ENCODE measurements around the gene CLDN8.

The CLDN8 gene

DNA sequence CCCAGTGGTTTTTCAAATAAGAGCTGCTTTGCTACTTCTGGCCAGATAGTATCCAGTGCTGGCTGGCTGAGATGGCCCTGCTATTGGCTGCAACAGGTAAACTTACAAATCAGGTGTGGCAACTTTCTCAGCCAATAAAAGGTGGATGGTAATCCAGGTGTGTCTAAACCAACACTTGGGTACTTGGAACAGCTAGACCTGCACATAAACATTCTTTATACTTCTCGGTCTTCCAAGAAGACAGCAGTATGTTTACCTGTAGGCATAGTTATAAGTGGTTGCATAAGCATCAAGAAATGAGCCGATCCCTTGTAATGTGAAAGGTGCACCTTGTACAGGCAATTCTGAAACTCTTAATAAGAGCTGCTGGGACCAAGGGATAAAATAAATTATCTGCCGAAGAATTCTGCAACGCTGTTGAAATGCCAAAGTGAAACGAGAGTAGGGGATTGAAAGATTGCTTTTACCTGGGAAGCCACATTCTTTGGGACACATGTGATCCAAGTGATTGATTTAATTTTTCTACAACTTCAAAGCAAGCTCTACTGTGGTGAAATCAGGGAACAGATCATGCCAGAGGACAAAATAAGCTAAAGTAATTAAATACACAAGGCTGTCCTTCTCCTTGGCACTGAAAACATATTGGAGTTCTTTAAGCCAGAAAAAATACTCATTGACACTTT, at the start of gene CLDN8:
CLDN8 (minus strand) TSS at position 57 of the 683 bp plus-strand sequence. CDS start 172 bp downstream, outside the sequence.
- H3K36me3 Mint-ChIP-seq: no peaks in the 10 kb centered on the region
- H3K4me1 Mint-ChIP-seq (ENCODE audit: low read depth): no peaks in the 10 kb centered on the region
- H3K4me3 Mint-ChIP-seq: no peak within 1 kb of the TSS
- no peaks in the 10 kb centered on the region for H3K9me3 Mint-ChIP-seq (ENCODE audit: low read depth)
- H3K27me3 Mint-ChIP-seq: peaks cover 3% of the 10 kb centered on the region
- no peak within 1 kb of the TSS for H3K27ac Mint-ChIP-seq

DNA sequence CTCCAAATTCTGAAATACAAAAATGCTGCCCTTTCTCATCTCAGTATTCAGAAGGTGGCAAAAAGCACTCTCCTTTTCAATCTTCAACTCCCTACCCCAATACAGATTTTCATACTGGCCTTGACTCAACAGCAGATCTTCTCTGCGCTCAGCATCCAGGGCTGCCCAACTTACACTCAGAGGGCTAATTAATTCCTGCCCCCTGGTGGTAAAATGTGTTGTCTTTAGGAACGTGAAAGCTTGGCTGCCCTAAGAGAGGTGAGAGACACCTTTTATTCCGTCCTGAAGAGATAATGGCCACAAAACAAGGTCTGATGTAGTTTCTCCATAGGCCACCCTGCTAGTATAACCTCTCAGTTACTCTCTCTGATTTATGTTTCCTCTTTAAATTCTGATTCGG, 41.9 kb upstream of the CLDN8 start:
- Mint-ChIP-seq H3K36me3 (no peaks in the 10 kb centered on the region), H3K27ac (no peak overlapping the region), H3K9me3 (ENCODE audit: low read depth) (no peaks in the 10 kb centered on the region), H3K27me3 (peaks cover 2% of the 10 kb centered on the region), H3K4me3 (no peak overlapping the region), H3K4me1 (ENCODE audit: low read depth) (no peaks in the 10 kb centered on the region)

GRCh38 chr21:30256100-30256499, 40.2 kb upstream of the CLDN8 start:
- Mint-ChIP-seq H3K9me3 (ENCODE audit: low read depth) (no peaks in the 10 kb centered on the region), H3K36me3 (no peaks in the 10 kb centered on the region), H3K4me1 (ENCODE audit: low read depth) (no peaks in the 10 kb centered on the region), H3K4me3 (no peak overlapping the region), H3K27ac (no peak overlapping the region), H3K27me3 (peaks cover 2% of the 10 kb centered on the region)

GRCh38 chr21:30255679-30256078, 39.8 kb upstream of the CLDN8 start:
- no peaks in the 10 kb centered on the region for H3K4me1 Mint-ChIP-seq (ENCODE audit: low read depth)
- H3K36me3 Mint-ChIP-seq: no peaks in the 10 kb centered on the region
- no peak overlapping the region for H3K4me3 Mint-ChIP-seq
- no peak overlapping the region for H3K27ac Mint-ChIP-seq
- peaks cover 2% of the 10 kb centered on the region for H3K27me3 Mint-ChIP-seq
- H3K9me3 Mint-ChIP-seq (ENCODE audit: low read depth): no peaks in the 10 kb centered on the region

GRCh38 chr21:30251781-30252180, 35.9 kb upstream of the CLDN8 start:
- H3K27me3 Mint-ChIP-seq: peaks cover 3% of the 10 kb centered on the region

DNA sequence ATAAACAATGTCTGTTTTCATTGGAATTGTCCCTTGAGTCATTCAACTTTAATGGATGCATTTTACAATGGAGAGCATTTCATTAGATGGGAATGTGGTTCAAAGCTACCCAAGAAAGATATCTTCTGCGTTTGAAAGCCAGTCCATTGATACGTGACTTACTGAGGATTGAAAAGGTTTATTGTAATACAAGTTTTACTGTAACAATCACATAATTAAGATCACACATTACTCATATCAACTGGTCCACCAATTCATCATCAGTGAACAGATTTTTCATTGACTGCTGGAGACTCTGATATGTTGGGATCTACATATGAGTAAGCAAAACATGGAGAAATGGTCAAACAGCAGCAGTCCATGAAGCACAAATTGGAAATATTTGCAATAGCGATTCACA, 34.0 kb upstream of the CLDN8 start:
- H3K4me1 Mint-ChIP-seq (ENCODE audit: low read depth): no peaks in the 10 kb centered on the region
- H3K27me3 Mint-ChIP-seq: peaks cover 3% of the 10 kb centered on the region
- H3K4me3 Mint-ChIP-seq: no peak overlapping the region
- H3K36me3 Mint-ChIP-seq: no peaks in the 10 kb centered on the region
- no peak overlapping the region for H3K27ac Mint-ChIP-seq
- no peaks in the 10 kb centered on the region for H3K9me3 Mint-ChIP-seq (ENCODE audit: low read depth)

More at GRCh38 chr21:30251781-30252180, 35.9 kb upstream of the CLDN8 start:
- no peaks in the 10 kb centered on the region for H3K4me1 Mint-ChIP-seq (ENCODE audit: low read depth)
- no peak overlapping the region for H3K27ac Mint-ChIP-seq
- no peaks in the 10 kb centered on the region for H3K36me3 Mint-ChIP-seq
- no peak overlapping the region for H3K4me3 Mint-ChIP-seq
- no peaks in the 10 kb centered on the region for H3K9me3 Mint-ChIP-seq (ENCODE audit: low read depth)

DNA sequence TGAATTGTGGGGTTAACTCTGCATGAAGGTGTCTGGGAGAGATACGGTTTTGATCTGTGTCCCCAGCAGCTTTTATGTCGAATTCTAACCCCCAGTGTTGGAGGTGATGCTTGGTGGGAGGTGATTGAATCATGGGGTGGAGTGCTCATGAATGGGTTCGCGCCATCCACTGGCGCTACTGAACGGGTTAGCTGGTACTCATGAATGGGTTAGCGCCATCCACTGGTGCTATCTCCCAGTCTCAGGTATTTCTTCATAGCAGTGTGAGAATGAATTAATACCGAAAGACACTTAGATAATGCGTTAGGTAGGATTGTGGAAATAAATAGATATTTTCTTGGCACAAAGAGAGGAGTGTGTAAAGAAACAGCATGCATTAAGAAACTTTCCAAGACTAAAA, 32.9 kb upstream of the CLDN8 start:
- Mint-ChIP-seq H3K4me3 (no peak overlapping the region), H3K36me3 (no peaks in the 10 kb centered on the region), H3K9me3 (ENCODE audit: low read depth) (no peaks in the 10 kb centered on the region), H3K27ac (no peak overlapping the region), H3K4me1 (ENCODE audit: low read depth) (no peaks in the 10 kb centered on the region), H3K27me3 (peaks cover 6% of the 10 kb centered on the region)

DNA sequence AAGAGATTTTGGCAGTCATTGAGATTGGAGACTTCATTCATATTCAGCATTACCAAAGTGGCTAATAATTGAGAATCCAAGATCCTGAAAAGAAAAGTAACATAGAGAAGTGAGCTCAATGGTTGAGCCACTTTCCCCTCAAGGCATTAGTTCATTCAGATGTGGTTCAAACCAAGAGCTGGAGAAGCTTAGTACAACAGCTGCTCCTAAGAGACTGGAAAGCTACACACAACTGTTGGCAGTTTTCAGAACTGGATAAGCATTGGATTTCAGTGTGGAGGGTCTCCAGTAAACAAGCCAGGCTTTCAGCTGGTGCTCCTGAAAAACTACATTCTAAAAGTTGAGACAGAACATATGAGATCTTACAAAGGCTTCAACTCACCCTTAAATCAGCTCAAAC, 29.2 kb upstream of the CLDN8 start:
- Mint-ChIP-seq H3K27ac (no peak overlapping the region), H3K27me3 (peaks cover 6% of the 10 kb centered on the region), H3K4me1 (ENCODE audit: low read depth) (no peaks in the 10 kb centered on the region), H3K4me3 (no peak overlapping the region), H3K36me3 (no peaks in the 10 kb centered on the region), H3K9me3 (ENCODE audit: low read depth) (no peaks in the 10 kb centered on the region)

DNA sequence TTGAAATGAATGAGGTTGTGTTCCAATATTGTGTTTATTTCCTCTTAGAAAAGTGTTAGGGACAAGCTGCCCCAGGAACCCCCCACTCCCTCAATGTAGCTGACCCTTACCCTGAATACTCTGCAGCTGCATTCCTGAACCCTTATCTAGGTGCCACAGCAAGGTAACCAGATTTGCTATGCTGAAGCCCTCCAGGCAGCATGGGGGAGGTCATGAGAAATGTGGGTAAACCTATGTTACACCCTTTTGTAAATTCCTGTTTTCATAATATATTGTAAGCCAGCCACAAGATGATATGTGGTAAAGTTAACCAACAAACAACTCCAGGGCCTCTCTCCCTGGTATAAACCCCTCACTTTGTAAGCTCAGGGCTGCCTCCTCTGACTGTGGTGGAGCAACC, 27.8 kb upstream of the CLDN8 start:
- Mint-ChIP-seq H3K4me1 (ENCODE audit: low read depth) (no peaks in the 10 kb centered on the region), H3K36me3 (no peaks in the 10 kb centered on the region), H3K4me3 (no peak overlapping the region), H3K27me3 (peaks cover 5% of the 10 kb centered on the region), H3K27ac (no peak overlapping the region), H3K9me3 (ENCODE audit: low read depth) (no peaks in the 10 kb centered on the region)

GRCh38 chr21:30240661-30241060, 24.8 kb upstream of the CLDN8 start:
- H3K27me3 Mint-ChIP-seq: peaks cover 5% of the 10 kb centered on the region
- no peaks in the 10 kb centered on the region for H3K36me3 Mint-ChIP-seq
- H3K27ac Mint-ChIP-seq: no peak overlapping the region
- H3K4me1 Mint-ChIP-seq (ENCODE audit: low read depth): no peaks in the 10 kb centered on the region
- H3K9me3 Mint-ChIP-seq (ENCODE audit: low read depth): no peaks in the 10 kb centered on the region
- H3K4me3 Mint-ChIP-seq: no peak overlapping the region

DNA sequence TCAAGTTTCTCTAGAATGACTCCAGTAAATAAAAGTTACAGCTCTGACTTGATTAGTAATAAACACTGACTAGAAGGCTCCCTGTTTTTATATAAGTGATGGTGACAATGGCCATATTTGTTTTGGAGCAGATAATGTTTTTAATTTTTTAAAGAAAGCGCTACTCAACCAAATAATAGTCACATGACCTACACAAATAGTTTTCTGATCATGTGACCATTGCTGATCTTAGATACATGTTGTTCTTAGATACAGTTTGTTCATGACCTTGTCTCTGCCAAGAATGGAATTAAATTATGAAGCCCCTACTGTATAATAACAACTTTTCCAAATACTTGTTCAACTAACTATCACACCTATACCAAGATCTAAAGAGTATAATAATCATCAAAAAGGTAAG, 22.3 kb upstream of the CLDN8 start:
- H3K9me3 Mint-ChIP-seq (ENCODE audit: low read depth): no peaks in the 10 kb centered on the region
- H3K27me3 Mint-ChIP-seq: peaks cover 2% of the 10 kb centered on the region
- no peaks in the 10 kb centered on the region for H3K4me1 Mint-ChIP-seq (ENCODE audit: low read depth)
- H3K36me3 Mint-ChIP-seq: no peaks in the 10 kb centered on the region
- H3K4me3 Mint-ChIP-seq: no peak overlapping the region
- no peak overlapping the region for H3K27ac Mint-ChIP-seq

DNA sequence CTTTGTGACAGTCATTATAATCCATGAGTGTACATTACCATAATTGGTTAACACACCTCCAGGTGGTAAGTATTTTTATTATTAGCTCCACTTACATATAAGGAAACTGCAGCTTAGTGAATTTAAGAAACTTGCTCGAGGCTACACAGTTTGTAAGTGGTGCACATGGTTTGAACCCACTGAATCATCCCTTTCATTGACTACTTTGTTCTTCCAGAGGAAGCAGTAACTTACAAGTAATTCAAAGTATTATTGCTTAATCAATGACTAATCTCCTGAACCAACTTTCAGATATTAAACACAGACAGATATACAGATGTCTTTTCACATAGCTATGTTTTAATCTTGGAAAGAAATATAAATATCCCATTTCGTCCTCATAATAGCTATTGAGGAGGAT, 18.7 kb upstream of the CLDN8 start:
- H3K27ac Mint-ChIP-seq: no peak overlapping the region
- no peaks in the 10 kb centered on the region for H3K9me3 Mint-ChIP-seq (ENCODE audit: low read depth)
- H3K4me1 Mint-ChIP-seq (ENCODE audit: low read depth): no peaks in the 10 kb centered on the region
- no peak overlapping the region for H3K4me3 Mint-ChIP-seq
- H3K36me3 Mint-ChIP-seq: no peaks in the 10 kb centered on the region
- no peaks in the 10 kb centered on the region for H3K27me3 Mint-ChIP-seq

GRCh38 chr21:30234050-30234449, 18.2 kb upstream of the CLDN8 start:
- Mint-ChIP-seq H3K27me3 (no peaks in the 10 kb centered on the region), H3K4me3 (no peak overlapping the region), H3K9me3 (ENCODE audit: low read depth) (no peaks in the 10 kb centered on the region), H3K4me1 (ENCODE audit: low read depth) (no peaks in the 10 kb centered on the region), H3K36me3 (no peaks in the 10 kb centered on the region), H3K27ac (no peak overlapping the region)

GRCh38 chr21:30233228-30234020, 17.5 kb upstream of the CLDN8 start:
- Mint-ChIP-seq H3K27me3 (no peaks in the 10 kb centered on the region), H3K36me3 (no peaks in the 10 kb centered on the region), H3K9me3 (ENCODE audit: low read depth) (no peaks in the 10 kb centered on the region), H3K4me1 (ENCODE audit: low read depth) (no peaks in the 10 kb centered on the region), H3K4me3 (no peak overlapping the region), H3K27ac (no peak overlapping the region)

- H3K27me3 Mint-ChIP-seq: no peaks in the 10 kb centered on the region
- H3K27ac Mint-ChIP-seq: no peak overlapping the region
- H3K4me3 Mint-ChIP-seq: no peak overlapping the region
- H3K4me1 Mint-ChIP-seq (ENCODE audit: low read depth): no peaks in the 10 kb centered on the region
- no peaks in the 10 kb centered on the region for H3K9me3 Mint-ChIP-seq (ENCODE audit: low read depth)
- no peaks in the 10 kb centered on the region for H3K36me3 Mint-ChIP-seq
These were observed 16.1 kb upstream of the CLDN8 start for GRCh38 chr21:30232011-30232410.
